GM19351 (cell line): ENCODE measurements around the gene EDAR.

Source experiments
- ATAC-seq: cut with Tn5 transposase; IDR thresholded peaks from one replicate; pipeline ENCODE4 v1.9.1; 2021; ENCODE audit warnings: mild to moderate bottlenecking, moderate library complexity; ENCODE audit not compliant: unreplicated experiment

EDAR gene

DNA sequence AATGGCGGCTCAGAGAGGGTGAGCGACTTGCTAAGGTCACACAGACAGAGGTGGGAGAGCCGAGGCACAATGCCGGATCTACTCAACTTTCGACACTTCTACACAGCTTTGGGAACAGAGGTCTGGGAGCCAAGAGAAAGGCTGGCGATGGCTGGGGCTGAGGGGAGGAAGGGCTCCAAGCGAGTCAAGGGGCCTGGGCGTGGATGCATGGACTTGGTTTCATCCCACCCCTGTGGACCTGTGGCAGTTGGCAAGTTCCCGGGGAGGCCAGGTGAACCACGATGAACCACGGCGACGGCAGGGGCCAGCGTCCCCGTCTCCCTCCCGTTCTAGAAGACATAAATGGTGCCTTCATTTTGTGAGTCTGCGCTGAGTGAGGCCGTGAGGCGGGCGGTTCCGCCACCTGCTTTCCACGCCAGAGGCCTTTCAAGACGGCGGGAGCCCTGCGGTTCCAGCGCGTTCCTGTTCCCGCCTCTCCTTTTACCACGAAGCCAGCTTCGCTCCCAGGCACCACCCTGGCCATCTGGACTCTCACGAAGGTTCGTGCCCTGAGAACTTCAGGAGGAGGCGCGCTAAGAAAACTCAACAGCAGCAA is 46.7 kb downstream of the EDAR start:
- no peak for ATAC-seq

DNA sequence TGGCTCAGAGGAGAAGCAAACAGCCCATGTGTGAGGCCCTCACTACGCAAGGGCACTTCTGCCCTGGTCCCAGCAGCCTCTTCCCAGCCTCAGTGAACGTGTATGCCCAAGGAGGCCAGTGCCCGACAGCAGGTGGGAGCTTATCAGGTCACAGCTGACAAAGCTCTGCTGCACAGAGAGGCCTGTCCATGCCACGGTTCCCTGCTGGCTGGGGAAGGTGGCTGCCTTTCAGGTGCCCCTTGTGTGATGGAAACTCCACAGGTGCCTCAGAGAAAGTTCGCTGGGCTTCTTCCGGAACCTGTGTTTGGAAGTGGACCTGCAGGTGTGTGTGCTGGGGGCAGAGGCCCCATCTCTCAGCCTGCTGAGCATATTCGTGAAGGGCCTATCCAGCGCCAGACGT is 47.3 kb downstream of the EDAR start:
- ATAC-seq = no peak

GRCh38 chr2:108941161-108941665 is 47.8 kb downstream of the EDAR start:
- no peak for ATAC-seq

- no peak for ATAC-seq
These were observed 48.9 kb downstream of the EDAR start for GRCh38 chr2:108940156-108940555.

DNA sequence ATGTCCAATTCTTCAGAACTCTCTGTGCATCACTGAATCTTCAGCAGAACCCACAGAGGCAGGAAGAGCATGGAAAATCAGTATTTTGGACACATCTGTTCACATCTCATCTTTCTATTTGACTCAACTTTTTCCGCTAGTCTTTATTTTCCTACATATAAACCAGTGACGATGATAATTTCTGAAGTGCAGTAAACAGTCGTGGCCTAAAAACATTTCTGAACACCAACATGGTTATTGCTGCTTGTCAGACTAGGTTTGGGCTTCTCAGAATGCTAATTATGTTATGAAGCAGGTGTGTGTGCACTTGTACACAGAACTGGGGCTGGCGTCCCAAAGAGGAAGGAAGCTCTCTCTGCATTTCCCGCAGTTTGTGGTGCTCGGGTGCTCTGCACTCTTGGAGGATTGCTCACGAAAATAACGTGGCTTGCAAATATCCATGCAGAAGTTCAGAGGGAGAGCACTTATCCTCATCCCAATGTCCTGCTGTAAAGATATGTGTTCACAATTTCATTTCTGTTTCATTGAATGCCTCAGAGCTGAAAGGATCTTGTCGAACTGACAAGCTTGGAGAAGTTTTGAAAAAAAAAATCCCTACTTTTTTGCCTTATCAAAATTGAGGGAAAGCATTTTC is 50.8 kb downstream of the EDAR start:
- ATAC-seq = no peak

DNA sequence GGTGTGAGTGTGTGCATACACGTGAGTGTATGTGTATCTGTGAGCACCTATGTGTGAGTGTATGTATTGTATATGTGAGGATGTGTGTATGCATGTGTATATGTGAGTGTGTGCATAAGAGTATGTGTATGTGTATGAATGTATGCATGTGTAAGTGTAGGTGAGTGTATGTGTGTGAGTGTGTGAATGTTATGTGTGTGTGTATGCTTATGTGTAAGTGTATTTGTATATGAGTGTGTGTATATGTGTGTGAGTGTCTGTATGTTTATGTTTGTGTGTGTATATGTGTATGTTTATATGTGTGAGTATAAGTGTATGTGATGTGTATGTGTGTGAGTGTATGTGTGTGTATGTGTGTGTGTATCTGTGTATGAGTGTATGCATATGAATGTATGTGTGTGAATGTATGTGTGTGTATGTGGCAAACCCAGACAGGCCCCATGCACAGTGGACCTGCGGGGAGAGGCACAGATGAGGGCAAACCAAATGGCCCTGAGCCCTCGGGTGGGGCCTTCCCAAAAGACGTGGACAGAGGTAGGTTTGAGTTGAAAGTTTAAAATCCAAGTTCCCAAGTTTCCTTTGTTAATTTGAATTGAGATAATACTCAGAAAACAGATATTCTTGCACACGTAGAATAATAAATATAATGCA is 51.5 kb downstream of the EDAR start:
- no peak for ATAC-seq

DNA sequence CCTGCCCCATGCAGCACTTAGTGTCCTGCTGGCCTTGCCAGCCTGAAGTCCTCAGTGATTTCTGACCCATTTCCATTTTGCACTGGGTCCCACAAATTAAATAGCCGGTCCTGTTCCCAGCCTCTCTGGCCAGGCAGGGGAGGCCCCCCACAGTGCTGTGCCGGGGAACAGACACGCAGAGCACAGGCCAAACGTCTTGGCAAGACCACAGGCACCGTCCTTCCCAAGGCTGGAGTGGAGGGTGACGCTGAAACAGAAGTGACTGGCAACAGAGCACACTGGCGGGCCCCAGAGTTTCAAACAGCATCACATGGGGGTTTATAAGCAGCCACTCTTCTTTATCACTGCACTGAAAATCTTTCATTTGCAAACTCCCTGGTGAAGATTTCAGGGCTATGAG is 52.2 kb downstream of the EDAR start:
- no peak for ATAC-seq

GRCh38 chr2:108936076-108936864 is 52.8 kb downstream of the EDAR start:
- no peak for ATAC-seq

DNA sequence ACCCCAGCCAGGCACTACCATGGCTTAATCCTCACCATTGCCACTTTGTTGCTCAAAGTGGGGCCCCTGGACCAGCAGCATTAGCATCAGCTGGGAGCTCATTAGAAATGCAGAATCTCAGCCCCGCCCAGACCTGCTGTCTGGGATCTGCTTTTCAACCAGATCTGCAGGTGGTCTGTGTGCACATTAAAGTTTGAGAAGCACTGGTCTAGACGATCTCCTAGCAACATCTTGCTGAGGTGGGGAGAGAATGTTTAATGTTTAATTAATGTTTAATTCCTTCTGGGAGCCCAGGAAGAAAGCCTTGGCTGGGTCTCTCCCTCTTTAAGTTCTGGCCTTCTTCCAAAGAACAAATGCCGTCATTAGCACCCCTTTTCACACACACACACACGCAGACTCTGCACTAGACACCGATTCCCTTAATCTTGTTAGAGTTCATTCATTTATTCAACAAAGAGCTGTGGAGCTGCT is 53.7 kb downstream of the EDAR start:
- no peak for ATAC-seq

- no peak for ATAC-seq
These were observed 54.3 kb downstream of the EDAR start for GRCh38 chr2:108934583-108935245.

DNA sequence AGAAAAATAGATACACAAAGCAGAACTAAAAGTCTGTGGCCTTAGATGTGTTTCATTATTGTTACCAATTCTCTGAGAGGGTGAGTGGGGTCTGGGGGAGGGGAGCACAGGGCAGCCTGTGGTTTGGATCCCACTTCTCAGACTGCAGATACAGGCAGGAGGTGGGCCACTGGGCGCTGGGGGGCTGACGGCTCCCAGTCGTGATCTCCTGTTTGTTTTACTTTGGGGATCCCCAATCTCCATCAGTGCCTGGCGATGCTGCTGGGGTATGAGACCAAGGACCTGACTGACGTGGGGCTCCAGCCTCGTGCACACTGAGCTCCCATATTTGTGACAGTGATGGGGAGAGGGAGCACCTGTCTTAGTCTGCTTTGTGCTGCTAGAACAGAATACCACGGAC is 54.9 kb downstream of the EDAR start:
- ATAC-seq = no peak

- ATAC-seq = no peak
These were observed 55.3 kb downstream of the EDAR start for GRCh38 chr2:108933691-108934117.

- ATAC-seq = no peak
These were observed 56.2 kb downstream of the EDAR start for GRCh38 chr2:108932736-108933332.

GRCh38 chr2:108931372-108931771 is 57.6 kb downstream of the EDAR start:
- ATAC-seq = no peak

GRCh38 chr2:108929807-108930425 is 59.1 kb downstream of the EDAR start:
- ATAC-seq = no peak

GRCh38 chr2:108928660-108929377 is 60.2 kb downstream of the EDAR start:
- ATAC-seq = no peak

DNA sequence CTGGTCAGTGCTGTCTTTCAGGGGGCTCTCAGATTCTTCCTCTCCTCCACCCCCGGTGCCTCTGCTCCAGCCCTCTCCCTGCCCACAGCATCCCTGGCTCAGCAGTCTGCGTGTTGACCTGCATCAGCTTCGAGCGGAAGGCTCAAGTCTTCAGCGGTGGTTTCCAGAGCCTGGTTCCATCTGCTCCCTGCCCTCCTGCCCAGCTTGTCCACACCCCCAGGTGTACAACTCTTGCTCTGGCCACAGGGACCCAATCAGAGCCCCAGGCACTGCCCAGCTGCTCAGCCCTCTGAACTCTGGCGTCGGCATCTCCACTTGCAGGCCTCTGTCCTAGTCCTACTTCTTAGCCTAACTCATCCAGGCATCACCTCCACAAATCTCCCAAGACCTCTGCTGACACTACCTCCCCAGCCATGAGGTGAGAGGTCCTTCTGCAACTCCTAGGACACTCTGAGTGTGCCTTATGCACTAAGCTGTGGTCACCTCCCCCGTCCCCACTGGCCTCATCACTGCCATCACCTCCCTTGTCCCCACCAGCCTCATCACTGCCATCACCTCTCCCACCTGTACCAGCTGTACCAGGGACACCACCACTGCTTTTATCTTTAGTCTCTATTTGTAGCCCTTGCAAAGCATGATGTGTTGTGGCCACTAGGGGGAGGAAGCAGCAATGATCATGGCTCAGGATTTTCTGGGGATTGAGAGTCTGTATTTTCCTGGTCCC is 60.9 kb downstream of the EDAR start:
- ATAC-seq = no peak

- no peak for ATAC-seq
These were observed 61.6 kb downstream of the EDAR start for GRCh38 chr2:108927405-108927804.
